Hepatocyte (in vitro differentiated cells): ENCODE results near the gene HNF1B.

Experiments
- EZH2 ChIP-seq: fragments of 200-600 bp; sonication (generic); IDR thresholded peaks from 2 replicates; pipeline ENCODE4 v1.6.1; 2016; ENCODE audit warnings: antibody characterized with exemption, mild to moderate bottlenecking, borderline replicate concordance
- EZH2phosphoT487 ChIP-seq: fragments of 200-600 bp; sonication (generic); IDR thresholded peaks from one replicate; pipeline ENCODE4 v1.6.1; 2018; ENCODE audit warnings: antibody characterized with exemption, mild to moderate bottlenecking, low read depth, moderate library complexity; ENCODE audit not compliant: unreplicated experiment, severe bottlenecking
- TF ChIP-seq, protein P1 (sequence below): fragments of 200-600 bp; sonication (generic); IDR thresholded peaks from 2 replicates; pipeline ENCODE4 v1.5.1; 2016; ENCODE audit warnings: antibody characterized with exemption, mild to moderate bottlenecking; ENCODE audit not compliant: poor library complexity

DNA sequence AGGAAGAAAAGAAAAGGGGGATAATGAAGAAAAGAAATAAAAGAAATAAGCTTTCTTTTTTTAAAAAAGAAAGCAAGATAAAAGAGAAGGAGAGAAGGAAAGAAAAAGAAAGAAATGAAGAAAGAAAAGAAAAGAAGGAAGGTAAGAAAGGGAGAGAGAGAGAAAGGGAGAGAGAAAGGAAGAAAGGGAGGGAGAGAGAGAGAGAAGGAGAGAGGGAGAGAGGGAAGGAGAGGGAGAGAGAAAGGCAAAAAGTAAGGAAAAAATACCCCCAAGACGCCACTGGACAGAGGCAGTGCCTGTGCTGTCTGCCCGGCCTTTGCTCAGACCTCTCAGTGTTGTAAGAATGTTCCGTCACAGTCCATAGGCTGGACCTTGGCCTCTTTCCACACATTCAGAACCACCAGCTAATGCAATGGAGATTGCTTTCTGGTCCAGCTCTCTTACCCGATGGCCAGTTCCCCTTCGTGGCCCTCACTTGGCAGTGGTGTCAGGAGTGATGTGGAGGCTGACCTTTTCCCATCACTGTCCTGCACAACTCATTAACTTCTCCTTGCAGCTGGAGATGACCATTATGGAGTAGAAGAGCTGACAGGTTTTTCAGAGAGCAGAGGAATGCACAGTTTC is 14.3 kb upstream of the HNF1B start:
- TF ChIP-seq, protein P1, sequence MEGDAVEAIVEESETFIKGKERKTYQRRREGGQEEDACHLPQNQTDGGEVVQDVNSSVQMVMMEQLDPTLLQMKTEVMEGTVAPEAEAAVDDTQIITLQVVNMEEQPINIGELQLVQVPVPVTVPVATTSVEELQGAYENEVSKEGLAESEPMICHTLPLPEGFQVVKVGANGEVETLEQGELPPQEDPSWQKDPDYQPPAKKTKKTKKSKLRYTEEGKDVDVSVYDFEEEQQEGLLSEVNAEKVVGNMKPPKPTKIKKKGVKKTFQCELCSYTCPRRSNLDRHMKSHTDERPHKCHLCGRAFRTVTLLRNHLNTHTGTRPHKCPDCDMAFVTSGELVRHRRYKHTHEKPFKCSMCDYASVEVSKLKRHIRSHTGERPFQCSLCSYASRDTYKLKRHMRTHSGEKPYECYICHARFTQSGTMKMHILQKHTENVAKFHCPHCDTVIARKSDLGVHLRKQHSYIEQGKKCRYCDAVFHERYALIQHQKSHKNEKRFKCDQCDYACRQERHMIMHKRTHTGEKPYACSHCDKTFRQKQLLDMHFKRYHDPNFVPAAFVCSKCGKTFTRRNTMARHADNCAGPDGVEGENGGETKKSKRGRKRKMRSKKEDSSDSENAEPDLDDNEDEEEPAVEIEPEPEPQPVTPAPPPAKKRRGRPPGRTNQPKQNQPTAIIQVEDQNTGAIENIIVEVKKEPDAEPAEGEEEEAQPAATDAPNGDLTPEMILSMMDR = no peak
- TF ChIP-seq EZH2 (no peak), EZH2phosphoT487 (no peak)
